ENCODE measurements around the gene TAPBP.
A peak's percentile ranks its signal among the peaks of the same experiment; 100 is the strongest.
"Not testable (repeated sequence)": the region's sequence is repeated elsewhere in the genome, so short reads cannot be mapped to it uniquely, and the experiment has no call there.

TAPBP gene

GRCh38 chr6:33313709-33314514 lies at the start of gene TAPBP:
Gene TAPBP, minus strand, starts transcription at chr6:33314078. Its CDS starts 37 bp downstream, at chr6:33314041.
- peak; percentile 65 for DNase-seq (ENCODE audit: low read depth)

GRCh38 chr6:33363486-33363885 lies 49.6 kb upstream of the TAPBP start:
- not testable (repeated sequence) for DNase-seq (ENCODE audit: low read depth)

- DNase-seq (ENCODE audit: low read depth): no peak
Measured at GRCh38 chr6:33359331-33359730, 45.5 kb upstream of the TAPBP start.

GRCh38 chr6:33357160-33357871 lies 43.4 kb upstream of the TAPBP start:
- not testable (repeated sequence) for DNase-seq (ENCODE audit: low read depth)

- no peak for DNase-seq (ENCODE audit: low read depth)
Measured at GRCh38 chr6:33356295-33356694, 42.4 kb upstream of the TAPBP start.

GRCh38 chr6:33355860-33356259 lies 42.0 kb upstream of the TAPBP start:
- not testable (repeated sequence) for DNase-seq (ENCODE audit: low read depth)

- no peak for DNase-seq (ENCODE audit: low read depth)
Measured at GRCh38 chr6:33347816-33348215, 33.9 kb upstream of the TAPBP start.

- DNase-seq (ENCODE audit: low read depth): not testable (repeated sequence)
Measured at GRCh38 chr6:33346972-33347371, 33.1 kb upstream of the TAPBP start.

- DNase-seq (ENCODE audit: low read depth): no peak
Measured at GRCh38 chr6:33344701-33345697, 31.1 kb upstream of the TAPBP start.

- DNase-seq (ENCODE audit: low read depth): no peak
Measured at GRCh38 chr6:33343953-33344611, 30.2 kb upstream of the TAPBP start.

- not testable (repeated sequence) for DNase-seq (ENCODE audit: low read depth)
Measured at GRCh38 chr6:33343606-33343952, 29.7 kb upstream of the TAPBP start.

GRCh38 chr6:33339193-33339592 lies 25.3 kb upstream of the TAPBP start:
- no peak for DNase-seq (ENCODE audit: low read depth)

- DNase-seq (ENCODE audit: low read depth): no peak
Measured at GRCh38 chr6:33336495-33336894, 22.6 kb upstream of the TAPBP start.

GRCh38 chr6:33335916-33336315 lies 22.0 kb upstream of the TAPBP start:
- no peak for DNase-seq (ENCODE audit: low read depth)

- no peak for DNase-seq (ENCODE audit: low read depth)
Measured at GRCh38 chr6:33333666-33334065, 19.8 kb upstream of the TAPBP start.

- DNase-seq (ENCODE audit: low read depth): no peak
Measured at GRCh38 chr6:33330736-33331135, 16.9 kb upstream of the TAPBP start.

GRCh38 chr6:33329058-33329457 lies 15.2 kb upstream of the TAPBP start:
- no peak for DNase-seq (ENCODE audit: low read depth)

- no peak for DNase-seq (ENCODE audit: low read depth)
Measured at GRCh38 chr6:33324125-33324524, 10.2 kb upstream of the TAPBP start.

- DNase-seq (ENCODE audit: low read depth): no peak
Measured at GRCh38 chr6:33323623-33323948, 9.7 kb upstream of the TAPBP start.

- no peak for DNase-seq (ENCODE audit: low read depth)
Measured at GRCh38 chr6:33321227-33321626, 7.3 kb upstream of the TAPBP start.

GRCh38 chr6:33320315-33321181 lies 6.7 kb upstream of the TAPBP start:
- DNase-seq (ENCODE audit: low read depth): no peak
